ENCODE data around the gene CACNG3.
"Not testable (repeated sequence)": the region's sequence is repeated elsewhere in the genome, so short reads cannot be mapped to it uniquely, and the experiment has no call there.

CACNG3 gene

DNA sequence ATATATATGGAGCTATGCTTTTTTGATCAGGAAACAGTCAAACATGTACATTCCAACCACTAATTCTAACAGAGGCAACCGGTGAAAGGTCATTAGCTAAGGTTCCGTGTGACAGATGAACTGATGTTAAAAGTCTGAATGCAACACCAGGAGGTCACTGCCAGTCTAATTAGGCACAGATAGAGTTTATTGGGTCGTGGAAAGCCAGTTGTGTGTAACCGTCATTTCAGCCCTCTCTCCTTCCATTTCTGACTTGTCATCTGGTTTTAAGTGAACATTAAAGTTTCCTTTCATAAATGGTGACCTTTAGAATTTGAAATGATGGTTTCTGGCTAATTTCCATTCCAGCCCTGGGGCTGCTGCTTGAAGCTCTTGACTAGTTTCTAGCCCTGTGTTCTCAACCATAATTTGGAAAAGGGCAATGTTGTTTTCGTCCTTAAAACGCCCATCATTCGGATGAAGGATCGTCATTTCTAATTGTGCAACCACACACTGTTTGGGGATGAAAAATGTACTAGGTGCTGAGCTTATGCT lies 23.9 kb downstream of the CACNG3 start:
- DNase-seq (ENCODE audit: low read depth) = no peak

DNA sequence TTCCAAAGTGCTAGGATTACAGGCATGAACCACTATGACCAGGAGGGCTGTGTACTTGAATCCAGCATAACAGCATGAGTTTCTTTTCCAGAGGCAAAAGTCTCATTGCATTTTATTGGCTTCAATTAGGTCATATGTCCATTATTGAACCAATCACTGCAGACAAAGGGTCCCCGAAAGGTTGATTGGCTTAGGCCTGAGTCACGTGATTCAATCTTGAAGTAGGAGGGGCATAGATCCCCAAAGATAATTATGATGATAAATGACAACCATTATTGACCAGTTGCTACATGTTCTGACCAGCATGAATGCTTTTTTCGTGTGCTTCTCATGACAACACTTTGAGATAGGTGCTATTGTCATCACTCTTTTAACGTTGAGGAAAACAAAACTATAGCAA lies 25.3 kb downstream of the CACNG3 start:
- DNase-seq (ENCODE audit: low read depth) = no peak

DNA sequence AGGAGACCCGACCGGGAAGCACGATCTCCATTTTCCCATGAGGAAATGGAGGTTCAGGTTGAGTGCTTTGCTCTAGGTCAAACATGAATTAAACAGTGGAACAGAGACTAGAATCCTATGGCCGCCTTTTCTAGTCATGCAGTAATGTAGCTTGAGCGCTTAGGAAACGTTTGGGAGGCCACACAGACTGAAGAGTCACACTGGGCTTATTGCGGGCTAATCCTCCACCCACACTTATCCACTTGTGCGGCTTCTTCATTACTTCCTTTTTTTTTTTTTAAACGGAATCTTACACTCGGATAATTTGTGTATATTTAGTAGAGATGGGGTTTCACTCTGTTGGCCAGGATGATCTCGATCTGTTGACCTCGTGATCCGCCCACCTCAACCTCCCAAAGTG lies 26.0 kb downstream of the CACNG3 start:
- no peak for DNase-seq (ENCODE audit: low read depth)

DNA sequence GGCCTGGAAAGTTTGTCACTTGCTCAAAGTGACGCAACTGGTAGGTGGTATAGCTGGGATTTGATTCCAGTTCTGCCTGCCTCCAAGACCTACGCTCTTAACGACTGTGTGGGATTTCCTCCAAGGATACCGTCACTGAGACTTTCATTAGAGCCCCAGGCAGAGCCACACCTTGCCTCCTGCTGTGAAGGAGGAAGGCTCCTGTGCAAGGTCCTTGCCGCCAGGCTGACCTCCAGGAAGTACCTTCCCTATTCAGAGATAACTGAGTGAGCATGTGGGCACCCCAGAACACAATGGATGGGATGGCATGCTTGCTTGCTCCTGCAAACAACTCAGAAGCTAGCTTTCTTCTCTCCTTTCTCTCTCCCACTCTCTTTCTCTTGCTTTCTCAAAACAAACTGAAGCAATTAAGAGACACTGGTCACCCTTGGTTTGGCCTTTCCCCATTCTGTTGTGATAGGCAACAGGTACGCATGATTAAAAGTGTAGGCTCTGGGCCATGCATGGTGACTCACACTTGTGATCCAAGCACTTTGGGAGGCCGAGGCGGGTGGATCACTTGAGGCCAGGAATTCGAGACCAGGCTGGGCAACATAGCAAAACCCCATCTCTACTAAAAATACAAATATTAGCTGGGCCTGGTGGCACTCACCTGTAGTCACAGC lies 30.7 kb downstream of the CACNG3 start:
- DNase-seq (ENCODE audit: low read depth) = no peak

DNA sequence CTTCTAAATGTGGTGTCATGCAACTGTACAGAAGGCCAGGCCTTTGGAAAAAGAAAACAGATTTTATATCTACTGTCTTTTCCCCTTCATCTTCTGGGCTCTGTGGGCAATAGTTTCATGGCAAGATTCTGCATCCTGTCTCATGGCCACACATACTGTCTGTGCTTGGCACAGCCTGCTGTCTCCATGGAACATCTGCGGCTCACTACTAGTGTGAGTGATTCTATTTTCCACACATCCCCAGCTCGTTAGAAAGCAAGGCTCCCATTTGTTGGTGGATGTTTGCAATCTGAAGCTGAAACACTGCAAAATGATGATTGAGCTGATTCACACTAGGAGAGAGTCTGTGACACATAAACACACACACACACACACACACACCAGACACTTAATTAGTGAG lies 32.4 kb downstream of the CACNG3 start:
- no peak for DNase-seq (ENCODE audit: low read depth)

DNA sequence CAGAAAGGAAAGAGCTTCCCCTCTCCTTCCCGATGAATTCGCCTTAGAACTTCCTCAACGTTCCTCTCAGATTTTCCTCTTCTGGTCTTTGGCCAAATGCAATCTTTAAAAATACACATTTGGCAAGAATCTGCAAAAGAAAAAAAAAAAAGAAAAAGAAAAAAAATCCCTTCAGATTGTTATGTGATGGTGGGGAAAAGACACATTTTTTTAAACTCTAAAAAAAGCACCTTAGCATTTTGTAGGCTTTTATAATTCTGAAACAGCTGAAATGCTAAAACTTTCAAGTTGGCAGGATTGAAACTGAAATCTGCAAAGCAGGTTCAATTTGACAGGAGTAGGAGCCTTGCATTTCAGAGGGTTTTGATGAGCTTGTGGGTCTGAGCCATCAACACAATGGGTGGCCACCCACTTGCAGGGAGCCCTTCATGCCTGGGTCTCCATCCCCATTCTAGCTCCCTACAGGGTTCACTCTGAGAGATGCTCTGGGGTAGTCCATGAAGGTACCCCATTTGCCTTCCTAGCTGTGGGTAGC lies 33.1 kb downstream of the CACNG3 start:
- no peak for DNase-seq (ENCODE audit: low read depth)

DNA sequence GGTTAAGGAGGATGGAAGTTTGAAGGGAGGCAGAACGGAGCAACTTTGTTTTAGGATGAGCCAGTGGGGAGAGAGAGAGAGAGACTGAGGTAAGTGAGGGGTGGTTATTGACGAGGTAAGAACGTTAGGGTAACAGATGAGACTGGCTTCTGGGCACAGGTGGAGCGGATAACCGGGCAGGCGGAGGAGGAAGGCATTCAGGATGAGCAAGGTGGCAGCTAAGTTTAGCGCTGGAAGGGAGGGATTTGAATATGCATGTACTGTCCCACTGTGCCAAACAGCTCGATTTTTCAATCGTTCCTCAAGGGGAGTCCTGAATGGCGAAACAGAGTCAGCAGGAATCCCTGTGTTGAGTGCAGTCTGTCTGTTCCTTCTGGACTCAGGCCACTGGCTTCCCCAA lies 35.8 kb downstream of the CACNG3 start:
- DNase-seq (ENCODE audit: low read depth) = no peak

DNA sequence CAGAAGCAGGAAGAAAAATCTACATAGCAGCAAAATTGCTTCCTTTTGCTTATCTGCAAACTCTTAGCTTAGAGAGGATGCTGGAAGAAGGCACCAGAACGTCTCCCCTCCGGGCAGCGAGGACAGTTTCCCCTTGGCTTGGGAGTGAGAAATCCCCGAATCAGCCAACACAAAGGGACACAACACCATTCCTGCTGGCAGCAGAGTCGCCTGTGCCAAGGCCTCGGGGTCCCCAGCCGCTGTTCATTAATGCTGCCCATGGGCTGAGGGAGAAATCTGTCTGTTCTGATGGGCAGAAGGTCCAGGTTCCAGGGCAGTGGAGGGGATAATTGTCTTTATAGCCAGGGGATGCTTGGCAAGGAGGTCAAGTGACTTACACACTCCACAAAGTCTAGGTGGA lies 38.0 kb downstream of the CACNG3 start:
- no peak for DNase-seq (ENCODE audit: low read depth)

DNA sequence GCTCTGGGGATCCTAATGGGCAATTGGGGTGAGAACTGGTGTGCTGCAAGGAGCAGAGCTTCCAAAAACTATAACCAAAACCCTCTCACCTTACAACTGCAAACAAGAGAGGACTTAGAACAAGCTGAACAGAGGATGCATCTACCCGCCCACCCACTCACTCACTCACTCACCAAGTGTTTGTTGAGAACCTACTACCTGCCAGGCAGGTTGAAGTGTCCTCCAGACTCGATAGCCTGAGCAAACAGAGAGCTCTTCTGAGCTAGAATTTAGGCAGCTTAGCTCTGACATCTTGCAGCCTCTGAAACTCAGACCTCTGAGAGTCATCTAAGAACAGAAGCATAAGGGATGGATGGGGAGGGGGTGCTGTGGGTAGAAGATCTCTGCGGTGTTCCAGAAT lies 41.2 kb downstream of the CACNG3 start:
- DNase-seq (ENCODE audit: low read depth) = no peak

DNA sequence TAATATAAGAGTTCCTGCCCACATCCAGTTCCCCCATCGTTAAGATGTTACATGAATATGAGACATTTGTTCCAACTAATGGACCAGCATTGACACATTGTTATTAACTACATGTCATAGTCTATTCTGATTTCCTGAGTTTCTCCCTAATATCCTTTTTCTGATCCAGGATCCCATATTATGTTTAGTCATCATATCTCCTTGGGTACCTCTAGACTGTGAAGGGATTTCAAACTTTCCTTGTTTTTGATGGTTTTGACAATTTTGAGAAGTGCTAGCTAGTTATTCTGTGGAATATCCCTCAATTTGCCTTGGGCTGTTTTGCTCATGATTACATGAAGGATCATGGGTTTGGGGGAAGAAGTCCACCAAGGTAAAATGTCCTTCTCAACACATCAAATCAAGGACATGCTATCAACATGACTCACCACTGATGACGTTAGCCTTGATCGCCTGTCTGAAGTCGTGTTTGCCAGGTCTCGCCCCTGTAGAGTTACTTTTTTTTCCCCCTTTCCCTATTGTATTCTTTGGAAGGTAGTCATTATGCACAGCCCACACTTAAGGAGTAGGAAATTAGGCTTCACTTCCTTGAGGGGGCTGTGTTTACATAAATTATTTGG lies 42.5 kb downstream of the CACNG3 start:
- no peak for DNase-seq (ENCODE audit: low read depth)

DNA sequence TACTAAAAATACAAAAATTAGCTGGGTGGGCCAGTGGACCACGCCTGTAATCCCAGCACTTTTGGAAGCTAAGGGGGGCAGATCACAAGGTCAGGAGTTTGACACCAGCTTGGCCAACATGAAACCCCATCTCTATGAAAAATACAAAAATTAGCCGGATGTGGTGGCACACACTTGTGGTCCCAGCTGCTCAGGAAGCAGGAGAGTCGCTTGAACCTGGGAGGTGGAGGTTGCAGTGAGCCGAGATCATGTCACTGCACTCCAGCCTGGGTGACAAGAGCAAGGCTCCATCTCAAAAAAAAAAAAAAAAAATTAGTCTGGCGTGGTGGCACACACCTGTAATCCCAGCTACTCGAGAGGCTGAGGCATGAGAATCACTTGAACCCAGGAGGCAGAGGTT lies 44.6 kb downstream of the CACNG3 start:
- DNase-seq (ENCODE audit: low read depth) = not testable (repeated sequence)

DNA sequence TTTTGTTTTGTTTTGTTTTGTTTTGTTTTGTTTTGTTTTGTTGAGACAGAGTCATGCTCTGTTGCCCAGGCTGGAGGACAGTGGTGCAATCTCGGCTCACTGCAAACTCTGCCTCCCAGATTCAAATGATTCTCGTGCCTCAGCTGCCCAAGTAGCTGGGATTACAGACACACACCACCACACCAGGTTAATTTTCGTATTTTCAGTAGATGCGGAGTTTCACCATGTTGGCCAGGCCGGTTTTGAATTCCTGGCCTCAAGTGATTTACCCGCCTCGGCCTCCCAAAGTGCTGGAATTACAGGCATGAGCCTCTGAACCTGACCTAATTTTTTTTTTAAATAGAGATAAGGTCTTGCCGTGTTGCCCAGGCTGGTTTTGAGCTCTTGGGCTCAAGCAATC lies 46.5 kb downstream of the CACNG3 start:
- no peak for DNase-seq (ENCODE audit: low read depth)

DNA sequence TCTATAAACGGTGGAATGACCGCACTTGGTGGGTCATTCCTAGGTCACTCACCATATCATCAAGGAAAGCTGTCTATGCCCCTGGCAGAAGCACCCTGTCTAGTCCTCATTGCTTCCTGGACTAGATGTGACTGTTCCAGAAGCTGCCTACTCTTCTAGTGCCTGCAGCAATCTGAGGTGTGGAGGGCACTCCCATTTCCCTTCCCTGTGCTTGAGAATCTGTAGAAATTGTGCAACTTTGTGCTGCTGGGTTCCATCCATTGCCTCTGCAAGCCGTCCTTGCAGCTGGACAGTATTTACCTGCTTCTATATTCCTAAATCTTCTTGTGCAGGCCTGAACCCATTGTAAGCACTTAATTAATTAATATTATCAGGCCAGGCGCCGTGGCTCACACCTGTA lies 52.1 kb downstream of the CACNG3 start:
- DNase-seq (ENCODE audit: low read depth) = no peak

DNA sequence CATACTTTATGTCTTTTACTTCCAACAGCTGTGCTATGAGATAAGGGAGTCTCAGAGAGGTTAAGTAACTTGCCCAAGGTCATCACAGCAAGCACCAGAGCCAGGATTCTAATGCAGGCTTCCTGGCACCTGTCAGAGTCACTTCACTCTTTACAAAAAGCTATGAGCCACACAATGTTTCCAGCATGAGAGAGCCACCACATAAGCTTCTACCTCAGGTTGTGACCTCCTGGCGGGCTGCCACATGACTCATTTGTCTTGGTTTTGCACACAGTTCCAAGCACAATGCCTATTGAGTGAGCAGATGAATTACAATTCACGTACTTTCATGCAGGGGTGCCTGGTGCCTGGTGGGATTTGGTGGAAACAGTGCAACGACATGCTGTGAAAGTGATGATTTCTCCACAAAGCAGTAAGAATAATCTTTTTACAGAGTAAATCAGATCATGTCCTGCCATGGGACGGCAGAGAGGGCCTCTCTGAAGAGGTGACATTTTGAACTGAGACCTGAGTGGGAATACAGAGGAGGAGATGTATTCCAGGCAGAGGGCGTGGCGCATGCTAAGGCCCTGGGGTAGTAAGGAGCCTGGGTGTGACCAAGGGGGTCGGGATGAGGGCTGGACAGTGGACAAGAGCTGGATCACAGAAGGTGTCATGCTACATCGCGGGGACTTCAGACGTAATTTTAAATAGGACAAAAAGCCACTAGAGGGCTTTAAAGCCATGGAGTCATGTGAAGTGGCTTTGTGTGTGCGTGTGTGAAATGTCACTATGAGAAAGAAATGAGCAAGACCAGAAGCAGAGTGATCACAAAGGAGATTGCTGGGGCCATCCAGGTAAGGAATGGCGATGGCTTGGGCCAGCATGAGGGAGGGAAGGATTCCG lies 53.4 kb downstream of the CACNG3 start:
- no peak for DNase-seq (ENCODE audit: low read depth)

DNA sequence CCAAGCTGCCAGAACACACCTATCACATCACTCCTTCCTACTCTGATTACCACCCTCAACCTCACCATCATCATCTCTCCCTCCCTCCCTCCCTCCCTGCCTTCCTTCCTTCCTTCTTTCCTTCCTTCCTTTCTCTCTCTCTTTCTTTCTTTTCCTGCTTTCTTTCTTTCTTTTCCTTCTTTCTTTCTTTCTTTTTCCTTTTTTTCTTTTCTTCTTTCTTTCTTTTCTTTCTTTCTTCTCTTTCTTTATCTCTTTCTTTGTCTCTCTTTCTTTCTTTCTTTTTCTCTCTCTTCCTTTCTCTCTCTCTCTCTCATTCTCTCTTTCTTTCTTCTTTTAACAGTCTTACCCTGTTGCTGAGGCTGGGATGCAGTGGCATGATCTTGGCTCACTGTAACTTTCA lies 59.2 kb downstream of the CACNG3 start:
- no peak for DNase-seq (ENCODE audit: low read depth)

DNA sequence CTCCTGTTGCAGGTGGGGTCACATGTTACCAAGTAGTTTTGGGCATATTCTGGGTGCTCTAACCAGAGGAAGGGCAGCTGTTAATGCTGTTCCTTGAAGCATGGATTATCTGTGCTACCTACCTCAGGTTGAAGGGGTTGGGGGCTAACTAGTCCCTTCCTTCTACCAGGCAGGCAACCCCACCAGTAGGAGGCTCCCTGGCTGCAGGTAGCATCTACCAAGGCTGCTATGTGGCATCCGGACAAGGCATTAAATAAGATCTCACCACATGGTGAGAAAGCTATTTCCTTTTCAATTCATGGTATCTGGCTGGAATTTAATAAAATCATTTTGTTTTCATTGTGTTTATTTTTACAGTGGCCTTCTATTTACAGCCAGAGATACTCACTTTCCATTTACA lies 62.5 kb downstream of the CACNG3 start:
- no peak for DNase-seq (ENCODE audit: low read depth)

DNA sequence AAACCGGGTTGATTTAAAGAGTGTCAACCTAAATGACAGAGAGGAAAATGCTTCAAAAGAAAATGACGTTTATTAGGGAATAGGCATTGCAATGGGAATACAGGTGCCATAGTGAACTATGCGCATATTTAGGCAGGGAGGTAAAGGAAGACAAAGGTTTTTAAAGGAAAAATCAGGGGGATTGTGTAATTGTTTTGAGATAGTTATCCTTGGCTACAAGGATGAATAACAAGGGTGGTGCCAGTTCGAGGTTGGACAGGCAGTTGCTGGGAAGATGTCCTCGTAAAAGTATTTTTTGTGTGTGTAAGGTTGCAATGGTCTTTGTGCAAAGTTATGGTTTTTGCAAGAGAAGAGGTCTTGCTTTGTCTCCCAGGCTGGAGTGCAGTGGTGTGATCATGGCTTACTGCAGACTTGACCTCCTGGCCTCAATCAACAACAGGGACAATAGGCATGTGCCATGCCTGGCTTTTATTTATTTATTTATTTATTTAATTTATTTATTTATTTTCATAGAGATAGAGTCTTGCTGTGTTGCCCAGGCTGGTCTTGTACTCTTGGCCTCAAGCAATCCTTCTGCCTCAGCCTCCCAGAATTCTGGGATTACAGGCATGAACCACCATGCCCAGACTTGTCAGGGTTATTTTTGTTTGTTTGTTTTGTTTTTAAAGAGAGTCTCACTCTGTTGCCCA lies 63.1 kb downstream of the CACNG3 start:
- DNase-seq (ENCODE audit: low read depth) = no peak

DNA sequence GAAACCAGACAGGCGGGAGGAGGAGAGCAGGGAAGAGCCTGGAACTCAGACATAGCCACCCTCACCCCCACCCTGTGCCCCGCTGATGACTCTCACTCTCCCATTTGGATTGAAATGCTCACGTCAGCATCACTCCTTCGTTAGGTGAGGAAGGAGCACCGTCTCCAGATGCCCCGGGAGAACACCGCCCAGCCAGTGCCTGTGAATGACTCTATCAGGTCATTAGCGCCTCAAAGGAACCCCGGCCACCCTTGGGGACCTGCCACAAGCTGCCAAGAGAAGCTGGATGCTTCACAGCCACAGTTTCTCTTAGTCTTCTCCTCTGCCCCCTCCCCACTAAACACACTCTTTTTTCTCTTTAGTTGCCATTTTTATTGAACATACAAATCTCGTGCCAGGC lies 66.0 kb downstream of the CACNG3 start:
- no peak for DNase-seq (ENCODE audit: low read depth)

DNA sequence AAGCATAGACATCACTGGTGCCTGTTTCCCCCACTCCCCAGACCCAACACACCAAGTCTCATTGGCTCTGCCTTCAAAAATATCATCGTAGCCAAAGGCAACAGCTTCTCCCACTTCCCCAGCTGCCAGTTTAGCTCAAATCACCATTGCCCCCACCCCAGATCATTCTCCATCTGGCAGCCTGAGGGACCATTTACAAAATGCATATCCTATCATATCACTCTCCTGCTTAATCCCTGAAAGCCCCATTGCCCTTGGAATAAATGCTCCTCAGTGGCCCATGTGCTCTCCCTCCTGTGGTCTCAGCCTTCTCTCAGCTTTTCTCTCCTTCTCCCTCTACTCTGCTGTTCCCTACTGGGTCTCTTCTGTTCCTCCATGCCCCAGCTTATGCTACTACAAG lies 68.3 kb downstream of the CACNG3 start:
- DNase-seq (ENCODE audit: low read depth) = no peak

DNA sequence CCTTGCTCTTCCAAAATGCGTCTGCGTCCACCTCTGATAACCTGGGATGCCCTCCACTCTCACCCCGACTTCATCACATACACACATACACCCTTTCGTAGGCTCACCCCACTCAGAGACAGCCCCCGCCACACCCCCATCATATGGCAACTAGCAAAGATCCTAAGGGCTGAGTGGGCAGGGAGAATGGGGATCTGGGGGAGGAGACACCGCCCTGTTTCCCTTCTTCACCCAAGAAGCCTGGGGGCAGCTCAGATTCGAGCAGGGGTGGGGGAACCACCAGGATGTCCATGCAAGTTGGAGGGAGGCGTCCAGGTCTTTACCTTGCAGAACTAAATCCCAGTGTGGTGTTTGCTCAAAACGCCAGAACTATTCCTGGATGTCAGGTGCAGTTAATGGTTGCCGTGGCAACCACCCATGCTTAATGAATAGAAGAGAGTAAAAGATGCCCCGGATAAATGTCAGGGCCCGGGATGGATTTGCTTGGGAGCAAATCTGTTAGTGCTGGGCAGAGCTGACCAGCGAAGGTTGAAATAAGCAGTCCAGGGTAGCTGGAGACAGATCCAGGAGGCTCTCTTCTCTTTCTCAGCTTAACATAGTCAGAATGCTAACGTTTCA lies 72.8 kb downstream of the CACNG3 start:
- no peak for DNase-seq (ENCODE audit: low read depth)

DNA sequence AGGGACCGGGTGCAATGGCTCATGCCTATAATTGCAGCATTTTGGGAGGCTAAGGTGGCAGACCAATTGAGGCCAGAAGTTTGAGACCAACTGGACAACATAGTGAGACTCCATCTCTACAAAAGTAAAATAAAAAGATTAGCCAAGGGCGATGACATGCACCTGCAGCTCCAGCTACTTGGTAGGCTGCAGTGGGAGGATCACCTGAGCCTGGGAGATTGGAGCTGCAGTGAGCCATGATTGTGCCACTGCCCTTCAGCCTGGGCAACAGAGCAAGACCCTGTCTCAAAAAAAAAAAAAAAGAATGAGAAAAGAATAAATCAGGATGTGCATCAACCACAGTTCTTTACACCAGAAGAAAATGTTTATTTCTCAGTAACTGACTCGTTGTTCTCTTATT lies 76.0 kb downstream of the CACNG3 start:
- DNase-seq (ENCODE audit: low read depth) = no peak
